SU-DHL-6 (cell line): Measurements from ENCODE around the gene C12orf76.

ENCODE experiments used
- H2AFZ ChIP-seq: fragments of 200-600 bp; sonication (generic); 2 replicates; pipeline ENCODE4 v1.6.1; 2014; ENCODE audit warnings: low read depth, mild to moderate bottlenecking, moderate library complexity, mixed read lengths, antibody characterized with exemption, low read length; ENCODE audit not compliant: severe bottlenecking
- H3F3A ChIP-seq: fragments of 200-600 bp; shearing (Covaris generic); 2 replicates; pipeline ENCODE4 v1.6.0; 2016; ENCODE audit warnings: antibody characterized with exemption, mild to moderate bottlenecking; ENCODE audit not compliant: insufficient read depth
- H3K27ac ChIP-seq: fragments of 200-600 bp; sonication (generic); 2 replicates; pipeline ENCODE4 v1.5.1; 2016; ENCODE audit warnings: low read depth, mild to moderate bottlenecking, low read length, moderate library complexity, mixed read lengths
- H3K27me3 ChIP-seq: fragments of 200-600 bp; sonication (generic), shearing (Covaris generic); 2 replicates; pipeline ENCODE4 v1.6.0; 2014; ENCODE audit warnings: mild to moderate bottlenecking, low read length
- H3K36me3 ChIP-seq: fragments of 200-600 bp; sonication (generic); 2 replicates; pipeline ENCODE4 v1.6.1; 2014; ENCODE audit warnings: mild to moderate bottlenecking, low read length, mixed read lengths
- H3K4me2 ChIP-seq: fragments of 300-600, 200-600 bp; shearing (Covaris generic), sonication (generic); 2 replicates; pipeline ENCODE4 v1.6.0; 2014; ENCODE audit warnings: low read length, low read depth, mild to moderate bottlenecking; ENCODE audit not compliant: poor library complexity, severe bottlenecking
- H3K4me3 ChIP-seq: fragments of 200-600 bp; sonication (generic); 2 replicates; pipeline ENCODE4 v1.5.1; 2014; ENCODE audit warnings: antibody characterized with exemption, low read length, mild to moderate bottlenecking, mixed read lengths; ENCODE audit not compliant: insufficient read depth, poor library complexity, severe bottlenecking
- H3K79me2 ChIP-seq: fragments of 200-600 bp; sonication (generic); 2 replicates; pipeline ENCODE4 v1.6.1; 2014; ENCODE audit warnings: mild to moderate bottlenecking, low read length, moderate library complexity; ENCODE audit not compliant: insufficient read depth
- H3K9ac ChIP-seq: fragments of 200-600 bp; sonication (generic); 2 replicates; pipeline ENCODE4 v1.7.0; 2014; ENCODE audit warnings: mild to moderate bottlenecking, low read length
- H3K9me2 ChIP-seq: fragments of 200-600 bp; sonication (generic); replicated peaks from 2 replicates; pipeline ENCODE4 v1.6.1; 2014; ENCODE audit warnings: low read length; ENCODE audit not compliant: insufficient read depth
- H3K9me3 ChIP-seq: fragments of 200-600 bp; sonication (generic); 2 replicates; pipeline ENCODE4 v1.6.1; 2014; ENCODE audit warnings: low read length, mixed read lengths; ENCODE audit not compliant: insufficient read depth
- H4K20me1 ChIP-seq: fragments of 200-600 bp; sonication (generic); 2 replicates; pipeline ENCODE4 v1.6.1; 2014; ENCODE audit warnings: low read depth, mild to moderate bottlenecking, antibody characterized with exemption, low read length, moderate library complexity, mixed read lengths
- EZH2phosphoT487 ChIP-seq: fragments of 200-600 bp; sonication (generic), shearing (Covaris generic); conservative IDR thresholded peaks from 2 replicates; pipeline ENCODE4 v1.6.1; 2018; ENCODE audit warnings: mild to moderate bottlenecking, antibody characterized with exemption, low read length, moderate library complexity, mixed read lengths
- TF ChIP-seq, protein P1 (sequence below): fragments of 200-600 bp; sonication (generic); IDR thresholded peaks from one replicate; pipeline ENCODE4 v1.5.1; 2017; ENCODE audit warnings: antibody characterized with exemption, mild to moderate bottlenecking, low read length, moderate library complexity; ENCODE audit not compliant: insufficient read depth, poor library complexity, severe bottlenecking

The C12orf76 gene

DNA sequence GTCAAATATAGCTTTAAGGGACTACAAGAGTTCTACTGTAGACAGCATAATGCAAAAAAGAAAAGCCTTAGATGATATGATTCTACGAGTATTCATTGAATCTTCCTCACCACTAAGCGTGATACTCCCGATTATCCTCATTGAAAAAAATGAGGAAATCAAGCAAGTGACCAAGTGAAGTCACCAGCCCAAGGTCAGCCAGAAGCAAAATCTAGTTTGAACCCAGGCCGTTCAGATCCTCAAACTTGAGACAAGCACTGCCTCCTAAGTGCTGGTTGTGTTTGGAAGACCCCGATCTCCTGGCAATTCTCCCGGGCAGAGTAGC is 53.0 kb downstream of the C12orf76 start:
- H3K79me2 ChIP-seq, result peaks cover 67% of the 10 kb centered on the region
- H3F3A ChIP-seq, result peaks cover 40% of the 10 kb centered on the region
- no peak for TF ChIP-seq EZH2phosphoT487
- TF ChIP-seq, protein P1, sequence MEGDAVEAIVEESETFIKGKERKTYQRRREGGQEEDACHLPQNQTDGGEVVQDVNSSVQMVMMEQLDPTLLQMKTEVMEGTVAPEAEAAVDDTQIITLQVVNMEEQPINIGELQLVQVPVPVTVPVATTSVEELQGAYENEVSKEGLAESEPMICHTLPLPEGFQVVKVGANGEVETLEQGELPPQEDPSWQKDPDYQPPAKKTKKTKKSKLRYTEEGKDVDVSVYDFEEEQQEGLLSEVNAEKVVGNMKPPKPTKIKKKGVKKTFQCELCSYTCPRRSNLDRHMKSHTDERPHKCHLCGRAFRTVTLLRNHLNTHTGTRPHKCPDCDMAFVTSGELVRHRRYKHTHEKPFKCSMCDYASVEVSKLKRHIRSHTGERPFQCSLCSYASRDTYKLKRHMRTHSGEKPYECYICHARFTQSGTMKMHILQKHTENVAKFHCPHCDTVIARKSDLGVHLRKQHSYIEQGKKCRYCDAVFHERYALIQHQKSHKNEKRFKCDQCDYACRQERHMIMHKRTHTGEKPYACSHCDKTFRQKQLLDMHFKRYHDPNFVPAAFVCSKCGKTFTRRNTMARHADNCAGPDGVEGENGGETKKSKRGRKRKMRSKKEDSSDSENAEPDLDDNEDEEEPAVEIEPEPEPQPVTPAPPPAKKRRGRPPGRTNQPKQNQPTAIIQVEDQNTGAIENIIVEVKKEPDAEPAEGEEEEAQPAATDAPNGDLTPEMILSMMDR, result no peak
- H3K27me3 ChIP-seq, result no peaks in the 10 kb centered on the region
- no peak overlapping the region for H2AFZ ChIP-seq
- no peaks in the 10 kb centered on the region for H3K9me2 ChIP-seq
- H3K4me2 ChIP-seq, result peak overlapping the region; percentile 92
- H4K20me1 ChIP-seq, result peaks cover 5% of the 10 kb centered on the region; the same call in 1 of the 2 replicates
- peaks cover 14% of the 10 kb centered on the region; the same call in 1 of the 2 replicates for H3K36me3 ChIP-seq
- peak overlapping the region; percentile 91 for H3K9ac ChIP-seq
- no peaks in the 10 kb centered on the region for H3K9me3 ChIP-seq
- peak overlapping the region; percentile 97 for H3K27ac ChIP-seq
- H3K4me3 ChIP-seq, result peak overlapping the region; percentile 63

DNA sequence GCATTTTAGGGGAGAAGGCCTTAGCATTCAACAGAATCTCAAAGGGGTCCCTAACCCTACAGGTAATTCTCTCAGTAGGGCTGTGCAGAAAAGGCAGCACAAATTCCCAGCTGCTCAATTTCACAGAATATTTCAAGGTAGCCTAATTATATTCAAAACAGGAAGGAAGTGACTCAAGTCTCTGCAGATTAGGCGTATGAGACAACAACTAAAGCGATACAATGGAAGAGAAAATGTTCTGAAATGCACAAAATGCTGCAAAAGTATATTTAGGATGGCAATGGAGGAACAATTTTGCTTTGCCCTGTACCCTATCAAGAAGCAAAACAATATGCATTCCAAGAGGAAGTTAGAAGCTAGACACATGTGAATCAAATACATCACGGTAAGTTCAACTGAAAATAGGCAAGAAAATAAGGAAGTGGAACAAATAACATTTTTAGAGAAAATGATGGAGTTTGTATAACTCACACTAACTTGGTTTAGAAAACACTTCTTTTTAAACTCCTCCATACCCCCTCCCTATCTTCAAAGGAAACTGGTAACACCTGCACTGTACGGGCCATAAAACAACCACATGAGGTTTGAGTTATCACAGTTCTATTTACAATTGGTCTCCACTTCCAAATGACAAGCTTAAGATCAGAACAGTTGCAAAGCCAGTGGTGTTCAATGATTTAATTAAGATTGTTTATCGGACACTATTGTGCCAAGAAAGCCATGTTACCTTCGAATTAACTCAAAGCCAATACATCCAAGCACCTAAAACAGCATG is 53.7 kb downstream of the C12orf76 start:
- Histone ChIP-seq H3K9ac (peak overlapping the region; percentile 91), H3K79me2 (peaks cover 67% of the 10 kb centered on the region)

DNA sequence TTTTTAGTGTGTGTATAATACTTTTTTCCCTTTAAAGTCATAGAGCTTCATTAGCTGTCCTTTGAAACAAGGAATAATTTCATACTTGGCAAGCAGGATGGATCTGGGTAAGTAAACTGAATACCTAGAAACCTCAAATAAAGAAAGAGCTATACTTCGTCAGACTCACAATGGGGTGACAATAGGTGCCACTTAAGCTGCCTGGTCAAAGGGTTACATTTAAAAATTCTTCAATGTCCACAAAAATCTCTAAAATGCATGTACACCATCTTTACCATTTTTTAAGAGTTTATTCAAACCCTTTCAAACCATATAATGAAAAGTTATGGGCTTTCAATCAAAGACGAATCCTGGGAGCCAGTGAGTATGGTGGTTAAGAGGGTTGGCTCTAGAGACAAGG is 55.2 kb downstream of the C12orf76 start:
- Histone ChIP-seq H3K36me3 (peaks cover 25% of the 10 kb centered on the region), H3K27ac (peak overlapping the region; percentile 97; the same call in 1 of the 2 replicates), H3F3A (peaks cover 33% of the 10 kb centered on the region), H3K9ac (peak overlapping the region; percentile 9; the same call in 1 of the 2 replicates), H2AFZ (no peak overlapping the region), H4K20me1 (peaks cover 6% of the 10 kb centered on the region; the same call in 1 of the 2 replicates), H3K4me3 (no peak overlapping the region), H3K4me2 (peak overlapping the region; percentile 92), H3K79me2 (peaks cover 77% of the 10 kb centered on the region), H3K9me2 (no peaks in the 10 kb centered on the region), H3K9me3 (no peaks in the 10 kb centered on the region), H3K27me3 (no peaks in the 10 kb centered on the region)
- no peak for TF ChIP-seq EZH2phosphoT487
- TF ChIP-seq, protein P1, result no peak

More for the DNA sequence above, 53.7 kb downstream of the C12orf76 start:
- Histone ChIP-seq H3K27ac (peak overlapping the region; percentile 97), H3F3A (peaks cover 40% of the 10 kb centered on the region), H3K9me3 (no peaks in the 10 kb centered on the region), H3K4me3 (peak overlapping the region; percentile 63), H4K20me1 (peaks cover 5% of the 10 kb centered on the region; the same call in 1 of the 2 replicates), H3K9me2 (no peaks in the 10 kb centered on the region), H2AFZ (no peak overlapping the region), H3K36me3 (peaks cover 16% of the 10 kb centered on the region; the same call in 1 of the 2 replicates), H3K27me3 (no peaks in the 10 kb centered on the region), H3K4me2 (peak overlapping the region; percentile 92)
- TF ChIP-seq, protein P1, result no peak
- no peak for TF ChIP-seq EZH2phosphoT487
